ENCODE results near the gene SLC13A4.
A peak's percentile ranks its signal among the peaks of the same experiment; 100 is the strongest.

Gene SLC13A4

GRCh38 chr7:135713836-135714470, 14.0 kb downstream of the SLC13A4 start:
- no peak overlapping the region for H3K27ac ChIP-seq (ENCODE audit: insufficient read depth in 1 of 2, low read depth in 1 of 2, low read length in 2 of 2, poor library complexity in 1 of 2, severe bottlenecking in 2 of 2)
- no peaks in the 10 kb centered on the region for H3K27me3 ChIP-seq (replicated peaks in 2 of 5; ENCODE audit: control insufficient read depth in 4 of 5, insufficient read depth in 5 of 5, low read length in 4 of 5)
- WGBS (ENCODE audit: insufficient coverage): 94% methylated on average over 2 of the region's 4 CpGs
- ChIA-PET POLR2A (no interaction called here), CTCF (no interaction called here)
- no peaks in the 10 kb centered on the region for H3K36me3 ChIP-seq (ENCODE audit: control insufficient read depth in 4 of 4, insufficient read depth in 4 of 4, low read length in 3 of 4)
- H3K4me3 ChIP-seq (ENCODE audit: control insufficient read depth in 1 of 7, extremely low read depth in 1 of 7, insufficient read depth in 4 of 7, low read depth in 2 of 7, low read length in 6 of 7): no peak overlapping the region
- no peak for DNase-seq
- H3K9me3 ChIP-seq (ENCODE audit: control extremely low read depth in 1 of 5, control insufficient read depth in 4 of 5, insufficient read depth in 2 of 5, low read depth in 1 of 5, low read length in 4 of 5): no peaks in the 10 kb centered on the region
- H3K4me1 ChIP-seq (ENCODE audit: control extremely low read depth in 1 of 4, control insufficient read depth in 4 of 4, insufficient read depth in 4 of 4, low read length in 3 of 4): no peaks in the 10 kb centered on the region

GRCh38 chr7:135712796-135713195, 15.2 kb downstream of the SLC13A4 start:
- 89% methylated on average over 5 of the region's 7 CpGs for WGBS (ENCODE audit: insufficient coverage)
- Histone ChIP-seq H3K27ac (ENCODE audit: insufficient read depth in 1 of 2, low read depth in 1 of 2, low read length in 2 of 2, poor library complexity in 1 of 2, severe bottlenecking in 2 of 2) (no peak overlapping the region), H3K9me3 (ENCODE audit: control extremely low read depth in 1 of 5, control insufficient read depth in 4 of 5, insufficient read depth in 2 of 5, low read depth in 1 of 5, low read length in 4 of 5) (no peaks in the 10 kb centered on the region), H3K4me3 (ENCODE audit: control insufficient read depth in 1 of 7, extremely low read depth in 1 of 7, insufficient read depth in 4 of 7, low read depth in 2 of 7, low read length in 6 of 7) (no peak overlapping the region), H3K27me3 (replicated peaks in 2 of 5; ENCODE audit: control insufficient read depth in 4 of 5, insufficient read depth in 5 of 5, low read length in 4 of 5) (no peaks in the 10 kb centered on the region), H3K36me3 (ENCODE audit: control insufficient read depth in 4 of 4, insufficient read depth in 4 of 4, low read length in 3 of 4) (no peaks in the 10 kb centered on the region), H3K4me1 (ENCODE audit: control extremely low read depth in 1 of 4, control insufficient read depth in 4 of 4, insufficient read depth in 4 of 4, low read length in 3 of 4) (no peaks in the 10 kb centered on the region)
- CTCF ChIA-PET: no interaction called here
- POLR2A ChIA-PET: interaction anchor here (0.6 kb wide), 1 partner anchor 151 kb away, joined by 3 read pairs; no protein-coding TSS in a partner anchor
- DNase-seq: no peak

- DNase-seq: no peak
- ChIA-PET CTCF (interaction anchor here (0.9 to 1.6 kb wide), 2 partner anchors 30 to 50 kb away, joined by 3 to 4 read pairs; partner anchors contain the start of gene STMP1), POLR2A (no interaction called here)
- 79% methylated on average over 2 of the region's 4 CpGs for WGBS (ENCODE audit: insufficient coverage)
- Histone ChIP-seq H3K36me3 (ENCODE audit: control insufficient read depth in 4 of 4, insufficient read depth in 4 of 4, low read length in 3 of 4) (no peaks in the 10 kb centered on the region), H3K27me3 (replicated peaks in 2 of 5; ENCODE audit: control insufficient read depth in 4 of 5, insufficient read depth in 5 of 5, low read length in 4 of 5) (no peaks in the 10 kb centered on the region), H3K9me3 (ENCODE audit: control extremely low read depth in 1 of 5, control insufficient read depth in 4 of 5, insufficient read depth in 2 of 5, low read depth in 1 of 5, low read length in 4 of 5) (no peaks in the 10 kb centered on the region), H3K4me3 (ENCODE audit: control insufficient read depth in 1 of 7, extremely low read depth in 1 of 7, insufficient read depth in 4 of 7, low read depth in 2 of 7, low read length in 6 of 7) (no peak overlapping the region), H3K27ac (ENCODE audit: insufficient read depth in 1 of 2, low read depth in 1 of 2, low read length in 2 of 2, poor library complexity in 1 of 2, severe bottlenecking in 2 of 2) (no peak overlapping the region), H3K4me1 (ENCODE audit: control extremely low read depth in 1 of 4, control insufficient read depth in 4 of 4, insufficient read depth in 4 of 4, low read length in 3 of 4) (no peaks in the 10 kb centered on the region)
Measured at GRCh38 chr7:135712182-135712782, 15.7 kb downstream of the SLC13A4 start.

- WGBS (ENCODE audit: insufficient coverage): 68% methylated on average over 8 of the region's 8 CpGs
- H3K36me3 ChIP-seq (ENCODE audit: control insufficient read depth in 4 of 4, insufficient read depth in 4 of 4, low read length in 3 of 4): no peaks in the 10 kb centered on the region
- H3K4me3 ChIP-seq (ENCODE audit: control insufficient read depth in 1 of 7, extremely low read depth in 1 of 7, insufficient read depth in 4 of 7, low read depth in 2 of 7, low read length in 6 of 7): no peak overlapping the region
- no peaks in the 10 kb centered on the region for H3K4me1 ChIP-seq (ENCODE audit: control extremely low read depth in 1 of 4, control insufficient read depth in 4 of 4, insufficient read depth in 4 of 4, low read length in 3 of 4)
- ChIA-PET POLR2A (no interaction called here), CTCF (interaction anchor here (0.6 to 1.6 kb wide), 4 partner anchors 8 to 29 kb away, joined by 3 to 4 read pairs (median 3); no protein-coding TSS in a partner anchor)
- H3K9me3 ChIP-seq (ENCODE audit: control extremely low read depth in 1 of 5, control insufficient read depth in 4 of 5, insufficient read depth in 2 of 5, low read depth in 1 of 5, low read length in 4 of 5): no peaks in the 10 kb centered on the region
- H3K27ac ChIP-seq (ENCODE audit: insufficient read depth in 1 of 2, low read depth in 1 of 2, low read length in 2 of 2, poor library complexity in 1 of 2, severe bottlenecking in 2 of 2): no peak overlapping the region
- H3K27me3 ChIP-seq (replicated peaks in 2 of 5; ENCODE audit: control insufficient read depth in 4 of 5, insufficient read depth in 5 of 5, low read length in 4 of 5): no peaks in the 10 kb centered on the region
- no peak for DNase-seq
Measured at GRCh38 chr7:135711139-135711469, 16.9 kb downstream of the SLC13A4 start.

GRCh38 chr7:135710417-135711138, 17.4 kb downstream of the SLC13A4 start:
- ChIA-PET POLR2A (no interaction called here), CTCF (interaction anchor here (0.8 to 1.6 kb wide), 3 partner anchors 9 to 29 kb away, joined by 3 to 4 read pairs (median 3); no protein-coding TSS in a partner anchor)

GRCh38 chr7:135709508-135709907, 18.5 kb downstream of the SLC13A4 start:
- H3K4me1 ChIP-seq (ENCODE audit: control extremely low read depth in 1 of 4, control insufficient read depth in 4 of 4, insufficient read depth in 4 of 4, low read length in 3 of 4): no peaks in the 10 kb centered on the region
- no CpG with 5 or more reads among the region's 3 CpGs for WGBS (ENCODE audit: insufficient coverage)
- H3K27ac ChIP-seq (ENCODE audit: insufficient read depth in 1 of 2, low read depth in 1 of 2, low read length in 2 of 2, poor library complexity in 1 of 2, severe bottlenecking in 2 of 2): no peak overlapping the region
- POLR2A ChIA-PET: no interaction called here
- H3K4me3 ChIP-seq (ENCODE audit: control insufficient read depth in 1 of 7, extremely low read depth in 1 of 7, insufficient read depth in 4 of 7, low read depth in 2 of 7, low read length in 6 of 7): no peak overlapping the region
- no peaks in the 10 kb centered on the region for H3K27me3 ChIP-seq (replicated peaks in 2 of 5; ENCODE audit: control insufficient read depth in 4 of 5, insufficient read depth in 5 of 5, low read length in 4 of 5)
- no peak for DNase-seq
- H3K9me3 ChIP-seq (ENCODE audit: control extremely low read depth in 1 of 5, control insufficient read depth in 4 of 5, insufficient read depth in 2 of 5, low read depth in 1 of 5, low read length in 4 of 5): no peaks in the 10 kb centered on the region
- CTCF ChIA-PET: no interaction called here
- no peaks in the 10 kb centered on the region for H3K36me3 ChIP-seq (ENCODE audit: control insufficient read depth in 4 of 4, insufficient read depth in 4 of 4, low read length in 3 of 4)

More at GRCh38 chr7:135710417-135711138, 17.4 kb downstream of the SLC13A4 start:
- H3K9me3 ChIP-seq (ENCODE audit: control extremely low read depth in 1 of 5, control insufficient read depth in 4 of 5, insufficient read depth in 2 of 5, low read depth in 1 of 5, low read length in 4 of 5): no peaks in the 10 kb centered on the region
- H3K4me3 ChIP-seq (ENCODE audit: control insufficient read depth in 1 of 7, extremely low read depth in 1 of 7, insufficient read depth in 4 of 7, low read depth in 2 of 7, low read length in 6 of 7): no peak overlapping the region
- H3K27me3 ChIP-seq (replicated peaks in 2 of 5; ENCODE audit: control insufficient read depth in 4 of 5, insufficient read depth in 5 of 5, low read length in 4 of 5): no peaks in the 10 kb centered on the region
- no peaks in the 10 kb centered on the region for H3K4me1 ChIP-seq (ENCODE audit: control extremely low read depth in 1 of 4, control insufficient read depth in 4 of 4, insufficient read depth in 4 of 4, low read length in 3 of 4)
- WGBS (ENCODE audit: insufficient coverage): 41% methylated on average over 3 of the region's 11 CpGs
- H3K27ac ChIP-seq (ENCODE audit: insufficient read depth in 1 of 2, low read depth in 1 of 2, low read length in 2 of 2, poor library complexity in 1 of 2, severe bottlenecking in 2 of 2): no peak overlapping the region
- no peaks in the 10 kb centered on the region for H3K36me3 ChIP-seq (ENCODE audit: control insufficient read depth in 4 of 4, insufficient read depth in 4 of 4, low read length in 3 of 4)
- DNase-seq: peak in 2 of 3 donors; percentile 6

GRCh38 chr7:135708041-135708440, 19.9 kb downstream of the SLC13A4 start:
- Histone ChIP-seq H3K9me3 (ENCODE audit: control extremely low read depth in 1 of 5, control insufficient read depth in 4 of 5, insufficient read depth in 2 of 5, low read depth in 1 of 5, low read length in 4 of 5) (no peaks in the 10 kb centered on the region), H3K27ac (ENCODE audit: insufficient read depth in 1 of 2, low read depth in 1 of 2, low read length in 2 of 2, poor library complexity in 1 of 2, severe bottlenecking in 2 of 2) (no peak overlapping the region), H3K27me3 (replicated peaks in 2 of 5; ENCODE audit: control insufficient read depth in 4 of 5, insufficient read depth in 5 of 5, low read length in 4 of 5) (no peaks in the 10 kb centered on the region), H3K36me3 (ENCODE audit: control insufficient read depth in 4 of 4, insufficient read depth in 4 of 4, low read length in 3 of 4) (no peaks in the 10 kb centered on the region), H3K4me3 (ENCODE audit: control insufficient read depth in 1 of 7, extremely low read depth in 1 of 7, insufficient read depth in 4 of 7, low read depth in 2 of 7, low read length in 6 of 7) (no peak overlapping the region), H3K4me1 (ENCODE audit: control extremely low read depth in 1 of 4, control insufficient read depth in 4 of 4, insufficient read depth in 4 of 4, low read length in 3 of 4) (no peaks in the 10 kb centered on the region)
- ChIA-PET POLR2A (no interaction called here), CTCF (no interaction called here)
- DNase-seq: no peak
- 94% methylated on average over 11 of the region's 14 CpGs for WGBS (ENCODE audit: insufficient coverage)

Measured in common myeloid progenitor, CD34-positive (primary cell).